Activated CD8-positive, alpha-beta T cell treated with anti-CD3 and anti-CD28 coated beads, Interleukin-2, amount 10 ng/mL, durations not matched to agents 7 days and 5 days (primary cell): ENCODE data around the gene CPVL. TPM values are rescaled to one million over a fixed set of nuclear protein-coding genes. Genes with fewer than 3 reads are reported as not detected.

Experiments used
- ATAC-seq: fragments of 150-1000 bp; cut with Tn5 transposase; one replicate; pipeline ENCODE4 v1.10.0; 2021; ENCODE audit warnings: moderate library complexity
- CTCF ChIA-PET: fragments of 350-600 bp; sonication (Branson Sonifier 250); formaldehyde crosslinking; loops from one replicate; lab custom pipeline; 2021; ENCODE audit warnings: antibody characterized with exemption; lab: Charles Lee
- POLR2A ChIA-PET: fragments of 350-600 bp; sonication (Branson Sonifier 250); formaldehyde crosslinking; loops from one replicate; lab custom pipeline; 2021; ENCODE audit warnings: antibody characterized with exemption; lab: Charles Lee
- DNase-seq: peaks from one replicate; pipeline ENCODE4 v3.0.0-alpha.2; 2020
- H3K27ac Mint-ChIP-seq: one replicate; pipeline ENCODE4 v1.8.0; 2021; ENCODE audit warnings: mild to moderate bottlenecking, mixed read lengths
- H3K27me3 Mint-ChIP-seq: one replicate; pipeline ENCODE4 v1.8.0; 2021; ENCODE audit warnings: low read depth, mixed read lengths
- H3K36me3 Mint-ChIP-seq: one replicate; pipeline ENCODE4 v1.8.0; 2021; ENCODE audit warnings: low read depth, mixed read lengths
- H3K4me1 Mint-ChIP-seq: one replicate; pipeline ENCODE4 v1.8.0; 2021; ENCODE audit warnings: low read depth, mixed read lengths
- H3K4me3 Mint-ChIP-seq: one replicate; pipeline ENCODE4 v1.8.0; 2021; ENCODE audit warnings: mild to moderate bottlenecking, mixed read lengths
- H3K9me3 Mint-ChIP-seq: one replicate; pipeline ENCODE4 v1.8.0; 2022; ENCODE audit warnings: mixed read lengths; ENCODE audit not compliant: insufficient read depth
- total RNA-seq, 2 experiments: library from RNA; stranded (reverse); gene quantifications; one replicate each; pipeline ENCODE4 v1.2.3, GENCODE V29; 2021

The CPVL gene
- total RNA-seq, 2 experiments from 2014 or later = not detected

DNA sequence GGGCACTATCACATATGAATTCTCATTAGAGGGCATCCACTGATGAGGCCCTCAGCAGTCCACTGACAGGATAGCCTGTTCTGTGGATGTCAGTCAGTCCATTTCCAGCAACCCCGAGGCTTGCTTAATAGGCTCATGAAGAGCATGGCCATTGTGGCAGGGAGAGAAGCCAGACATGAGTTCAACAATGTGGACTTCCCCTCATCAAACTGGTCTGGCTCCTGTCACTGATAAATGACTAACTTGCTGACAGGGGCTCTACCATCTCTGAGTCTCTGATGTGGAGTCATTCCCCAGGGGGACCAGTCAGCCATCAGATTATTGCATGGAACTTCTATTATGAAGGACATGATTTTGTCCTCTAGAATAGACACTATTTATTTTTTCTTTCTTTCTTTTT lies 168.5 kb downstream of the CPVL start:
- DNase-seq = no peak
- no peak for ATAC-seq

DNA sequence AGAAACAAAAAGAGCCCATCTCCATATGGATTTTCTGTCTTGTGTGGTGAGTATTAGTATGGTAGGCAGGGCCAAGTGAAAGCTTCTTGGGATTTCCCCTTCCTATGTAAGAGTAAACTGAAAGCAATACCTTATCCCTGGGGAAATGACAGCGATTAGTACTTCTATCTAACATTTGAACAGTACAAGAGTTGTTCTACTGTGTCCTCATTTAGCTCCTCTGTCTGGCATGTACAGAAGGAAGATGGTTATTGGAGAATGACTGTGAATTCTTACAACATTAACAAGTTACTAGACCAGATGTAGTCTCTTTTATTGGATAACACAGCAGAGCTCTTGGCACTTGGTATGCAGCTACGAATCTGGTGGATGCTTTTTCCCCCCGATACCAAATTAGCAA lies 170.3 kb downstream of the CPVL start:
- Mint-ChIP-seq H3K9me3 (peaks cover 12% of the 10 kb centered on the region), H3K27ac (no peak overlapping the region), H3K36me3 (no peaks in the 10 kb centered on the region), H3K4me3 (no peak overlapping the region), H3K4me1 (no peaks in the 10 kb centered on the region), H3K27me3 (no peaks in the 10 kb centered on the region)
- no peak for DNase-seq
- POLR2A ChIA-PET = no interaction called here
- no peak for ATAC-seq
- CTCF ChIA-PET = interaction anchor here (1.0 kb wide), 1 partner anchor 14 kb away, joined by 3 read pairs; no protein-coding TSS in a partner anchor

More for the DNA sequence above, 168.5 kb downstream of the CPVL start:
- no peaks in the 10 kb centered on the region for H3K4me1 Mint-ChIP-seq
- ChIA-PET POLR2A (no interaction called here), CTCF (interaction anchor here (0.6 kb wide), 1 partner anchor 17 kb away, joined by 3 read pairs; no protein-coding TSS in a partner anchor)
- no peaks in the 10 kb centered on the region for H3K27me3 Mint-ChIP-seq
- H3K4me3 Mint-ChIP-seq = no peak overlapping the region
- peaks cover 5% of the 10 kb centered on the region for H3K9me3 Mint-ChIP-seq
- H3K27ac Mint-ChIP-seq = no peak overlapping the region
- H3K36me3 Mint-ChIP-seq = no peaks in the 10 kb centered on the region

- Mint-ChIP-seq H3K36me3 (no peaks in the 10 kb centered on the region), H3K4me3 (no peak overlapping the region), H3K4me1 (no peaks in the 10 kb centered on the region), H3K9me3 (peaks cover 16% of the 10 kb centered on the region), H3K27ac (no peak overlapping the region), H3K27me3 (no peaks in the 10 kb centered on the region)
- no peak for DNase-seq
- ATAC-seq = no peak
- CTCF ChIA-PET = interaction anchor here (0.8 kb wide), 1 partner anchor 9 kb away, joined by 3 read pairs; no protein-coding TSS in a partner anchor
- POLR2A ChIA-PET = no interaction called here
Measured at GRCh38 chr7:28973591-28973990, 172.7 kb downstream of the CPVL start.

- ATAC-seq (no peak), DNase-seq (no peak)
- Mint-ChIP-seq H3K9me3 (no peaks in the 10 kb centered on the region), H3K27me3 (peaks cover 28% of the 10 kb centered on the region), H3K4me3 (no peak overlapping the region), H3K36me3 (peaks cover 1% of the 10 kb centered on the region), H3K27ac (no peak overlapping the region), H3K4me1 (no peaks in the 10 kb centered on the region)
- ChIA-PET CTCF (interaction anchor here (1.1 to 1.4 kb wide), 2 partner anchors 42 to 142 kb away, joined by 3 read pairs; no protein-coding TSS in a partner anchor), POLR2A (no interaction called here)
Measured at GRCh38 chr7:28964056-28964455, 182.3 kb downstream of the CPVL start.

GRCh38 chr7:28961972-28962371 lies 184.4 kb downstream of the CPVL start:
- POLR2A ChIA-PET = no interaction called here

GRCh38 chr7:28960071-28960840 lies 186.1 kb downstream of the CPVL start:
- peaks cover 6% of the 10 kb centered on the region for H3K36me3 Mint-ChIP-seq
- H3K27me3 Mint-ChIP-seq = peaks cover 44% of the 10 kb centered on the region
- ATAC-seq (no peak), DNase-seq (no peak)
- H3K27ac Mint-ChIP-seq = no peak overlapping the region
- ChIA-PET POLR2A (no interaction called here), CTCF (interaction anchor here (1.2 to 1.3 kb wide), 2 partner anchors 33 to 38 kb away, joined by 5 to 6 read pairs; no protein-coding TSS in a partner anchor)
- no peak overlapping the region for H3K4me3 Mint-ChIP-seq
- H3K4me1 Mint-ChIP-seq = peaks cover 18% of the 10 kb centered on the region
- no peaks in the 10 kb centered on the region for H3K9me3 Mint-ChIP-seq

More at GRCh38 chr7:28961972-28962371, 184.4 kb downstream of the CPVL start:
- no peak overlapping the region for H3K4me3 Mint-ChIP-seq
- H3K27ac Mint-ChIP-seq = no peak overlapping the region
- H3K36me3 Mint-ChIP-seq = peaks cover 6% of the 10 kb centered on the region
- H3K9me3 Mint-ChIP-seq = no peaks in the 10 kb centered on the region
- peaks cover 11% of the 10 kb centered on the region for H3K4me1 Mint-ChIP-seq
- CTCF ChIA-PET = interaction anchor here (1.3 to 1.8 kb wide), 2 partner anchors 14 to 39 kb away, joined by 3 to 5 read pairs; no protein-coding TSS in a partner anchor
- no peak for ATAC-seq
- DNase-seq = no peak
- peaks cover 42% of the 10 kb centered on the region for H3K27me3 Mint-ChIP-seq

- CTCF ChIA-PET = no interaction called here
- peaks cover 54% of the 10 kb centered on the region for H3K27me3 Mint-ChIP-seq
- no peak for ATAC-seq
Measured at GRCh38 chr7:28958980-28959347, 187.4 kb downstream of the CPVL start.

DNA sequence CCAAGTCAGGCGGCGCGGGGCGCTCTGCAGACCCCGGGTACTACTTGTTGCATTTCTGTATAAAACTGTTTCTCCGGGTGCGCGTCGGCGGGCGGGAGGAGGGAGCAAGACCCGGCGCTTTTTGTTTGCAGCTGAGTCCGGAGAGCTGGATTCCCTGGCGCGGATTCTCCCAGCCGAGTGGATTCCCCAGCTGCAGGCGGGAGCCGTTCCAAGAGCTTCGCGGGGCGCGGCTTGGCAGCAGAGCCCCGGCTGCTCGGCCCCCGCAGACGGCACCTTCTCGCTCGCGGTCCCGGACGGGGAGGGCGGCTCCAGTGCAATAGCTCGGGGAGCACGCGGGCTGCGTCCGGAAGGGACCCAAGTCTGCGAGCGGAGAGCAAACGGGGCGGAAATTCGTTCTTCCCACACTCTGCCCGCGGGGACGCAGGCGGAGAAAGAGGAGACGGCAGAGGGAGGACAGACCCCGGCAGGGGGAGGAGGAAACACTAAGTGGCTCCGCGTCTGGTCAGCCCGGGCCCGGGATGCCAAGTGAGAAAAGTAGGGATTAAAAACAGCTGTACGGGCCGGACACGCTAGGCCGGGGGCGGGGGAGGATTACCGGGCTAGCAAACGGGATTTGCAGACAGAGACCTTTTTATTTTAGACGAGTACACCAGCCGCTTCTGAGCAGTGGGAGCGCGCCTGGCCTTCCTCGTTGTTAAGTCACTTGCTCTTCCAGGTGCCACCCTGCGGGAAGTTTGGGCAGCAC lies 187.9 kb downstream of the CPVL start, which contains the start of gene TRIL:
Gene TRIL, minus strand, starts transcription at position 96 of the 745 bp plus-strand sequence. CDS start 284 bp downstream, outside the sequence.
- Mint-ChIP-seq H3K27ac (no peak within 1 kb of the TSS), H3K27me3 (peaks cover 59% of the 10 kb centered on the region)

More at GRCh38 chr7:28958980-28959347, 187.4 kb downstream of the CPVL start:
- H3K4me1 Mint-ChIP-seq = peaks cover 18% of the 10 kb centered on the region
- H3K4me3 Mint-ChIP-seq = no peak overlapping the region
- no peaks in the 10 kb centered on the region for H3K9me3 Mint-ChIP-seq
- H3K27ac Mint-ChIP-seq = no peak overlapping the region
- POLR2A ChIA-PET = no interaction called here
- peaks cover 6% of the 10 kb centered on the region for H3K36me3 Mint-ChIP-seq
- no peak for DNase-seq

DNA sequence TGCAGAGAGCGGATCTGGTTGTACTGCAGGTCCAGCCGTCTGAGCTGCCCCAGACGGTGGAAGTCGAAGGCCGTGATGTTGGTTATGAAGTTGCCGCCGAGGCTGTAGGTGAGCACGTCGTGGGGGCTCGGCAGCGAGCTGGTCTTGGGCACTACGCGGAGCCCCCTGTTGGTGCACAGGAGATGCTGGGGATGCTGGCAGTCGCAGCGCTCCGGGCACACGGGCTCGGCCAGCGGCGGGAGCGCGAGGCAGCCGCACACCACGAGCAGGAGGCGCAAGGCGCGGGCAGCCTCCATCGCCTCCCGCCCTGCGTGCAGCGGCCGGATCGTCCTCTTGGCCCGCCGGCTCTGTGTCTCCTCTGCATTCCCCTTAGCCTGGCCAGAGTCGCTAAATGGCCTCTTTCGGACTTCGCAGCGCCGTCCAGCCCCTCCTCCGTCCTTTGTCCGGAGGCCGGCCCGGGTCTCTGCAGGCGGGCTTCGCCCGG lies 188.5 kb downstream of the CPVL start:
- H3K36me3 Mint-ChIP-seq = peaks cover 6% of the 10 kb centered on the region
- no peaks in the 10 kb centered on the region for H3K9me3 Mint-ChIP-seq
- POLR2A ChIA-PET = no interaction called here
- CTCF ChIA-PET = interaction anchor here (0.8 to 2.7 kb wide), 7 partner anchors 29 to 149 kb away, joined by 3 to 22 read pairs (median 7); no protein-coding TSS in a partner anchor
- H3K27ac Mint-ChIP-seq = no peak overlapping the region
- no peak for ATAC-seq
- no peak for DNase-seq
- peaks cover 18% of the 10 kb centered on the region for H3K4me1 Mint-ChIP-seq
- peaks cover 62% of the 10 kb centered on the region for H3K27me3 Mint-ChIP-seq
- H3K4me3 Mint-ChIP-seq = peak overlapping the region; percentile 22

More for the DNA sequence above, 187.9 kb downstream of the CPVL start, which contains the start of gene TRIL:
- POLR2A ChIA-PET = no interaction called here
- Mint-ChIP-seq H3K9me3 (no peaks in the 10 kb centered on the region), H3K4me3 (peak within 1 kb of the TSS; percentile 22), H3K36me3 (peaks cover 6% of the 10 kb centered on the region), H3K4me1 (peaks cover 18% of the 10 kb centered on the region)
- ATAC-seq (no peak), DNase-seq (no peak)
- CTCF ChIA-PET = interaction anchor here (1.3 to 2.7 kb wide), 4 partner anchors 32 to 148 kb away, joined by 3 to 22 read pairs (median 14); no protein-coding TSS in a partner anchor

DNA sequence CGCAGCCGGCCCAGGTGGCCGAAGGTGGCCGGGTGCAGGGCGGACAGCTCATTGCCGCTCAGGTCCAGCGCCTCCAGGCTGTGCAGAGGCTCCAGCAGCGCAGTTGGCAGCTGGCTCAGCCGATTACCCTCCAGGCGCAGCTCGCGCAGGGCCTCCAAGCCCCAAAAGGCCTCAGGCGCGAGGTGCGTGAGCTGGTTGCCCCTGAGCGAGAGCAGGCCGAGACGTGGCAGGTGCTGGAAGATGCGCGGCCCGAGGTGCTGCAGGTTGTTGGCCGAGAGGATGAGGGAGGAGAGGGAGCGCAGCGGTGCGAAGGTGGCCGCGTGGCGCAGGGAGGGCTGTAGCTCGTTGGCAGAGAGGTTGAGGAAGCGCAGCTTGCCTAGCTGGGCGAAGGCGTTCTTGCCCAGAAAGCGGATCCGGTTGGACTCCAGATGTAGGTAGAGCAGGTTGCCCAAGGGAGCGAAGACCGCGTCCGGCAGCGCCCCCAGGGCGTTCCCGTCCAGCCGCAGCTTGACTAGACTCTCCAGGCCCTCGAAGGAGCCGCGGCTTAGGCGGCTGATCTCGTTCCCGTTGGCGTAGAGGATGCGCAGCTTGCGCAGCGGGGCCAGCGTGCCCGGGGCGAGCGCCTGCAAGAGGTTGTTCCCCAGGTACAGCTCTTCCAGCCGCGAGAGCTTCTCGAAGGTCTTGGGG lies 189.1 kb downstream of the CPVL start:
- H3K9me3 Mint-ChIP-seq = no peaks in the 10 kb centered on the region
- H3K27me3 Mint-ChIP-seq = peaks cover 67% of the 10 kb centered on the region
- H3K27ac Mint-ChIP-seq = no peak overlapping the region
- CTCF ChIA-PET = interaction anchor here (0.8 to 2.7 kb wide), 11 partner anchors 29 to 423 kb away, joined by 3 to 22 read pairs (median 4); no protein-coding TSS in a partner anchor
- peaks cover 18% of the 10 kb centered on the region for H3K4me1 Mint-ChIP-seq
- POLR2A ChIA-PET = no interaction called here
- H3K36me3 Mint-ChIP-seq = peaks cover 6% of the 10 kb centered on the region
- ATAC-seq (no peak), DNase-seq (no peak)
- peak overlapping the region; percentile 22 for H3K4me3 Mint-ChIP-seq

DNA sequence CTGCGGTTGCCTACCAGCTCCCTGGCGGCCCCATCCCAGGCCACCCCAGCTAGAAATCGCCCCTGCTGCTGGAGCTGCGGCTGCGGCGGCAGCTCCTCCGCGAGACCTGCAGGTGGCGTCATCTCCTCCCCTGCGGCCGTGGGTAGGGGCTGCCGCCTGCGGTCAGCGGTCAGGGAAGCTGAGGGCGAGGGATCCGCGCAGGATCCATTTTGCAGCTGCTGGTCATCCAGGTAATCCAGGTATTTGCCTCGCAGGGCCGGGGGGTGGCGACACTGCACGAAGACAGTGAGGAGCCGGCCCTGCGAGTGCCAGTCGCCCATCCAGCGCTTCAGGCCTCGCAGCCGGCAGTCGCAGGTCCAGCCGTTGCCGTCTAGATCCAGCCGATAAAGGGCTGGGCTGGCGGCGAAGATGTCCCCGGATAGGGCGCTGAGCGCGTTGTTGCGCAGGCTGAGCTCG lies 189.7 kb downstream of the CPVL start:
- Mint-ChIP-seq H3K4me3 (no peak overlapping the region), H3K27ac (no peak overlapping the region), H3K4me1 (peaks cover 18% of the 10 kb centered on the region), H3K27me3 (peaks cover 68% of the 10 kb centered on the region), H3K36me3 (peaks cover 6% of the 10 kb centered on the region), H3K9me3 (no peaks in the 10 kb centered on the region)
- ChIA-PET CTCF (interaction anchor here (0.7 to 2.7 kb wide), 11 partner anchors 30 to 452 kb away, joined by 3 to 22 read pairs (median 4); no protein-coding TSS in a partner anchor), POLR2A (no interaction called here)
- ATAC-seq = no peak
- DNase-seq = no peak
